HG03457 (cell line): ENCODE data around the gene CLN3.
"Not testable (repeated sequence)": the region's sequence is repeated elsewhere in the genome, so short reads cannot be mapped to it uniquely, and the experiment has no call there.

Source experiments
- ATAC-seq: cut with Tn5 transposase; IDR thresholded peaks from one replicate; pipeline ENCODE4 v1.9.1; 2021; ENCODE audit warnings: moderate number of reproducible peaks; ENCODE audit not compliant: unreplicated experiment

Gene CLN3

DNA sequence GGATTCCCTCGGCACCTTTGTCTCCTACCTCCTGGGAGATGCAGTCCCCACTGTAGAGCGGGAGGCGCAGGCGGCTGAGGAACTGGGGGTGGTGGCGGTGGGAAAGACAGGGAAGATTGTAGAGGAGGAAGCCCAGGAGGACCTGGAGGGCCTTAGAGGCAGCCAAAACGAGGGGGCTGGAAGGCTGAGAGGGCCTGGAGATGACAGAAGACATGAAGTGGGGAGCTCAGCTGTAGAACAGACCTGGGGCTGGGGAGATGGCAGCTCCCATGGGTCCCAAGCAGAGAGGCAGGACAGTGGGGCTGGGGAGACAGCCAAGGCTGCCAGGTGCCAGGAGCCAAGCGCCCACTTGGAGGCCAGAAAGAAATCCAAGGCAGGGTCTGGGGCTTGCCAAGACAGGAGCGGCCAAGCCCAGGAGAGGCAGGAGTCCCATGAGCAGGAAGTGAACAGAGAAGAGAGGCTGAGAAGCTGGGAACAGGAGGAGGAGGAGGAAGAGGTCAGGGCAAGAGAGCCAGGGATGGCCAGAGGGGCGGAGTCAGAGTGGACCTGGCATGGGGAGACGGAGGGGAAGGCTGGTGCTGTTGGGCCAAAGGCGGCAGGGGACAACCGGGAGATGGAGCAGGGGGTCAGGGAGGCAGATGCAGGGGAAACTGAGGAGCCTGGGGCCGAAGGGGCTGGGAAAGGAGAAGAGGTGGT, 3.4 kb upstream of the CLN3 start:
- ATAC-seq = no peak

DNA sequence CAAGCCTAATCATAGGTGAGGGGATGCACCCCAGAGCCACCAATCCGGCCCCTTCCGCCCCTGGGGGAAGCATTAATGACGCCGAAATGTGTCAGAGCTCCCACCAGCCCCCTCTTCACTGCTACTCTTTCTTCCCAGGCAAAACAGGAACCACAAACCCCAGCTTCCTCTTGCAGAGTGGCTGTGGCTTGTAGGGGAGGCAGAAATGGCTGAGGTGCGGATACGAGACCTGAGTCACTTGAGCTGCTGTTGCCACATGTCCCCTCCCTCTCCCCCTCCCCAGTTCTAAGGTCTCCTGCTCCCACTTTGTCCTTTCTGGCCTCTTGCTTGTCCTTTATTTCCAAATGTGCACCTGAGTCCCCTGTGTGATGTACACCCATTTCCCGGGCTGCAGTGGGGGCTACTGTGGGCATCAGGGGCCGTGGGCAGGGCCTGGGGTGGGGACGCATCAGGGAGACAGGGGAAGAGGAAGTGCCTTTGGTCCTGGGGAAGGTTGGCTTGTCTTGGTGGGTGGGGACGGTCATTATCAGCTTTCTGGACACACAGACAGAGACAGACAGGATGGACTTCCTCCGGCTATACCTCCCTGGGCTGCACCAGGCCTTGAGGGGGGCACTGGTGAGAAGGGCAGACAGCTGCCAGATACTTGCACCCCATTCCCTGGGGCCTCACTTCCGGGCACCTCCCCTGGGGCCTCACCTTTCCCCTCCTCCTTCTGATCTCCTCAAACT, 2.4 kb upstream of the CLN3 start, which contains the start of gene APOBR:
Gene APOBR (plus strand): TSS at position 523 of the 731 bp plus-strand sequence. CDS start 39 bp downstream, at position 562.
- no peak for ATAC-seq

DNA sequence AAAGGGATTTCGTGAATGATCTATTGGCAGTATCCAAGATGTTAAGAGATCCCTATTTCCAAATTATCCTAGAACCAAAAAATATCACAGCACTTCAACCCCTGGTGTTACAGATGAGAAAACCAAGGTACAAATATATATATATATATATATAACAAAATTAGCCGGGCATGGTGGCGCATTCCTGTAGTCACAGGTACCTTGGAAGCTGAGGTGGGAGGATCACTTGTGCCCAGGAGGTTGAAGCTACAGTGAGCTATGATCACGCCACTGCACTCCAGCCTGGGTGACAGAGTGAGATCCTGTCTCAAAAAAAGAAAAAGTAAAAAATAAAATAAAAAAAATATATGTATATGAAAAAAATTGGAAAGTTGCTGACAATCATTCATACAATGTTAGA, 637 bp upstream of the CLN3 start:
- no peak for ATAC-seq

DNA sequence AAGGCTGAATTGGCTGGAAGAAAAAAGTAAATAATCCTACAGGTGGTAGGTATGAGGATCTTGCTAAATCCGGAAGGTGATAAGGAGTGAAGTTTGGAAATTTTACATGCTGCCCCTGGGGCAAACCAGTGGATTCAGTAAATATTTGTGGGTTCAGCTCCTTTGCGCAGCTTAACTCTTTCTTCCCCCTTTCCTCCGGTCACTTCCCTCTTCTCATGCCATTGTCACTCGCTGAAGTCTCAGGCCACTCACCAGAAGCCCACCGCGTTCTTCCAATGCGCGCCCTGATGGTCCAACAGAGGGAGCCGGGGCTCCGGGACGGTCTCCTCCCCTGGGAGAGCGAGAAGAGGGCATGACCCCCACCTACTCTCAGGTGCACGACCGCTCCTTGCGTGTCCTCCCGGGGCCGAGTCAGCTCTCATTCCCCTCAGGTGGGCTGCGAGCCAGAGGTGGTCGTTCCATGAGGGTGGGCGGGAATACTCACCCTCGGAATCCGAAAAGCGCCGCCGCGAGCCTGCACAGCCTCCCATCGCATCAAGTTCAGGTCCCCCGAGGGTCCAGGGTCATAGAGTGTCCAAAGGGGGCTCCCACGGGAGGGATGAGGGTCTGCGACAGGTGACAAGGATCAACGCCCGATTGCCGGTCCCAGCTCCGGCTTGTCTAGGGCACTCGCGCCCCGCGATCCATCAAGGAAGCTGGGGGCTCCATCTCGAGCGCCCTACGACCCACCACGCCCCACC, 474 bp downstream of the CLN3 start:
- no peak for ATAC-seq

DNA sequence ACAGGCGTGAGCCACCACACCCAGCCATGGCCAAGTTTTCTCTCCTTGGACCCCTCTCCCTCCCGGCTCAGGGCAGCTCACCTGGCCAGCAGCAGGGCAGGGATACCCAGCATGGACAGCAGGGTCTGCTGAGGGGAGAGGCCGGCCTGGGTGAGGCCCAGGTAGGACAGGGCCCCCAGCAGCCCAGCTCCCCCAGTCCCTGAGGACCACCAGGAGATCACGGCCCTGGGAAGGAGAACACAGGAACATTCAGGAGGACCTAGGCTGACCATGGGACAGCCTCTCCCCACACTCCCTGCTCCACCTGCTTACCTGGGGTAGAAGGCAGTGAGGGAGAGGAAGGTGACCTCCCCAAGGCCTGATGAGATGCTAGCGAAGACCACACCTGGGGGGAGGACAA, 5.6 kb downstream of the CLN3 start:
- no peak for ATAC-seq

DNA sequence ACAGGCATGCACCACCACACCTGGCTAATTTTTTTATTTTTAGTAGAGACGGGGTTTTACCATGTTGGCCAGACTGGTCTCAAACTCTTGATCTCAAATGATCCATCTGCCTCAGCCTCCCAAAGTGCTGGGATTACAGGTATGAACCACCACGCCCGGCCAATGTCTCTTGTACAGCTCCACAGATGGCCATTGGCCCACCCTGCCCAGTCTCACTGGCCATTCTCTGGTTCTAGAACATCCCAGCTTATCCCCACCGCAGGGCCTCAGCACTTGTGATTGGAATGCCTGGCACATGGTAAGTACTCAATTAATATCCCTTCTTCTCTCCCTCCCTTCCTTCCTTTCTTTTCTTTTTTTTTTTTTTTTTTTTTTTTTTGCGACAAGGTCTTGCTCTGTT, 8.5 kb downstream of the CLN3 start:
- ATAC-seq = not testable (repeated sequence)

DNA sequence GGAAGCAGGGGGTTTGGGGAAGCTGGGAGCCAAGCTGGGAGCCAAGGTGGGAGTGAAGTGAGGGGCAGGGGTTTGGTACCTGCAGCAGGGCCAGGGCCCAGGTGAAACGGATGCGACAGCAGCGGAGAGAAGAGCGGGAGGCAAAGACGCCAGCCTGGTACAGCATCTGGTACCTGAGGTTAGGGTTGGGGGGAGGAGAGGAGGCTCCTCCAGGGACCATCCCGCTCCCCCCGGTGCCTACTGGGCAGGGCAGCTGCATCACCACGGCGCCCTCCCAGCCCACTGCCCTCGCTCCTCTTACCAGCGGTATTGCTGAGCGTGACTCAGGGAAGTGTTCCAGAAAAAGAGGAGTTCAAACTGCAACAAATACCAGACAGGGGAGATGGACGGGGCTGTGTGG, 9.8 kb downstream of the CLN3 start:
- ATAC-seq = no peak

DNA sequence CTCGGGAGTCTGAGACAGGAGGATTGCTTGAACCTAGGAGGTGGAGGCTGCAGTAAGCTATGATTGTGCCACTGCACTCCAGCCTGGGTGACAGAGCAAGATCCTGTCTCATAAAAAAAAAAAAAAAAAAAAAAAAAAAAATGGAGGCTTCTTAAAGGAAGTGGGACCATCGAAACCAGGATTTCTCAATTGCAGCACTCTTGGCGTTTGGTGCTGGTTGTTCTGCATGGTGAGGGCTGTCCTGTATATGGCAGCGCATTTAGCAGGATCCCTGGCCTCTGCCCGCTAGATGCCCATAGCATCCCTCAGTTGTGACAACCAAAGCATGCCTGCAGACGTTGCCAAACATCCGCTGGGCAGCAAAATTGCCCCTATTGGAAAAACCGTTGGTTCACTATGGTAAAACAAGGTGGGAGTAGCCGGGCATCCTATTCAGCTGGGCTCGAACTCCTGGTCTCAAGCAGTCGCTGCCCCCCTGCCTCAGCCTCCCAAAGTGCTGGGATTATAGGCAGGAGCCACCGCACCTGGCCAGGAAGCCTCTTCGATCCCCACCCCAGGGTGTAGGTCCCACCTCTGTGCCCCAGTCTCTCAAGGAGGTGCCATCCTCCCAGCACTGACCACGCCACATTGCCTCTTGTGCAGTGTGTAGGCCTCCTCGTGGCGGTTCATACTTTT, 13.2 kb downstream of the CLN3 start:
- ATAC-seq = no peak

DNA sequence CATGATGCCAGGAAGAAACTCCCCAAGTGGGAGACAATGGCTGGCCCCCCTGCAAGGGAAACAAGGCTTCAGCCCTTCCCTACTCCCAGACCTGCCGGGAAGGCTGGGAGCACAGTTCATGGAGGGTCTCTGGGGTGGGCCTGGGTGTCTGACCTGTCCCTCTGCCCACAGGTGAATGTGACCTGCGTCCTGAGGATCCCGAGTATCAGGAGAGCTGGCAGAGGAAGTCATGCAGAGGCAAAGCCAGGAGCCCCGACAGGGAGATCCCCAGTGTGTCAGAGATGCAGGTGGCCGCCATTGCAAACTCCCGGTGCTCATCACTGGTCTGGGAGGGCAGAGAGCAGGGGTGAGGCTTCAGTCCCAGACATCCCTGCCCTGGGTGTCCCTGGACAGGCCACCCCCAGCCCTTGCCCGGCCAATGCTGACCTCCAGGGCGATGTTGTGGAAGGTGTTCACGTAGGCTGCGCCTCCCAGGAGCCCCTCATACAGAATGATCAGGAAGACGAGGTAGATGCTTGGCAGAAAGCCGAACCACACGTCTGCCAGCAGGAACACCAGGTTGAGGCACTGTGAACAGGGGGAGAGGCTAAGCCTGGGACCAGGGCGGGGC, 14.5 kb downstream of the CLN3 start:
- ATAC-seq = no peak

DNA sequence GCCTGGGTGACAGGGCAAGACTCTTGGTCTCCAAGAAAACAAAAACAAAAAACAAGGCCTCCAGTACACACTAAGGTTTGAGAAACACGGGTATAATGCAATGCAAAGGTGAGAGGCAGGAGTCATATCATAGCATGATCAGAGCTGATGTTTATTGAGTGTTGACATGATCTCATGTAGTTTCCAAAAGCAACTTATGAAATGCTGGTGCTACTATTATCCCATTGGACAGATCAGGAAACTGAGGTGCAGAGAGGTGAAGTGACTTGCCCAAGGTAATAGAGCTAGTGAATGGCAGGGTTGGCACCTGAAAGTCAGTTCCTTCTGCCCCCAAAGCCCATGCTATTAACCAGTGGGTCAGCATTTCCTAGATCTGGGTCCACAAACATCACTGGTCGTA, 16.7 kb downstream of the CLN3 start:
- ATAC-seq = no peak

DNA sequence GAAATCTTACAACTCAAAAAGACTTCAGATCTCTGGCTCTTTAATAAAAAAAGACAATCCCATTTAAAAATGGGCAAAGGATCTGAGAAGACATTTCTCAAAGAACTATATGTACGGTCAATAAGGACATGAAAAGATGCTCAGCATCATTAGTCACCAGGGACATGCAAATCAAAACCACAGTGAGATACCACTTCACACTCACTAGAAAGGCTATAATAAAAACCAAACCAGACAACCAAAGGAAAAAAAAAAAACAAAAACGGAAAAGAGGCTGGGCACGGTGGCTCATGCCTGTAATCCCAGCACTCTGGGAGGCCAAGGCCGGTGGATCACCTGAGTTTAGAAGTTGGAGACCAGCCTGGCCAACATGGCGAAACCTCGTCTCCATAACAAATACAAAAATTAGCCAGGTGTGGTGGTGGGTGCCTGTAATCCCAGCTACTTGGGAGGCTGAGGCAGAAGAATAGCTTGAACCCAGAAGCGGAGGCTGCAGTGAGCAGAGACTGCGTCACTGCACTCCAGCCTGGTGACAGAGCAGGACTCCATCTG, 18.1 kb downstream of the CLN3 start:
- no peak for ATAC-seq

DNA sequence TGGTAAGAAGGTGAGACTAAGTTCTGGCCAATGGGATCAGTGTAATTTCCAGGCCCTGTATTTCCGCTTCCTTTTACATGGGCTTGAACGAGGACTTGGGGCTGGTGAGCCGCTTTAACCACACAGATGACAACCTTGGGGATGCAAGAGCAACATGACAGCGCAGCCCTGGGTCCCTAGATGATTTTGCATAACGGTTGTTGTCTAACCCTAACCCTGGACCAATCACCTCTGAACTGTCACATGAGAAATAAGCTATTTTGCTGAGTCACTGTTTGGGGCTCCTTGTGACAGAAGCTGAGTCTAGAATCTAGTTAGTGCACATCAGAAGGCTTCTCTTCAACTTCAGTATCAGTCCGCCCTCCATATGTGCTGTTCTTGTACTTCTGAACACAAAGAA, 44.8 kb downstream of the CLN3 start:
- not testable (repeated sequence) for ATAC-seq

DNA sequence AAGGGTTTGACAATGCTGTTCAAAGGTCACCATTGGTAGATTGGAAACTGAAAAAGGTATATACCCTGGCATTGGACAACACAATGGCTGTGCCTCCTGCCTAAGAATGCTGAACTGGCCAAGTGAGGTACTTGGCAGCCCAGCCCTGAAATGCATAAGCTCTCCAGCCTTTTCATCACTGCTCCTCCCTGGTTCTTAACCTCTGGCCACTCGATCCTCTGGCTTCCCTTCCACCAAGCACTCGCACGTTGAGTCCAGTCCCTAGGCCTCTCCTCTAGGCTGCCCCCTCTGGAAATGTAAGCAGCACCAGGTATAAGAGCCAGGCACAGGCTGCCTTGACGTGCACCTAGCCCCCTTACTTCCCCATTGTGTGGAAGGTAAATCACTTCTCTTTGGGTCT, 45.5 kb downstream of the CLN3 start:
- ATAC-seq = not testable (repeated sequence)

DNA sequence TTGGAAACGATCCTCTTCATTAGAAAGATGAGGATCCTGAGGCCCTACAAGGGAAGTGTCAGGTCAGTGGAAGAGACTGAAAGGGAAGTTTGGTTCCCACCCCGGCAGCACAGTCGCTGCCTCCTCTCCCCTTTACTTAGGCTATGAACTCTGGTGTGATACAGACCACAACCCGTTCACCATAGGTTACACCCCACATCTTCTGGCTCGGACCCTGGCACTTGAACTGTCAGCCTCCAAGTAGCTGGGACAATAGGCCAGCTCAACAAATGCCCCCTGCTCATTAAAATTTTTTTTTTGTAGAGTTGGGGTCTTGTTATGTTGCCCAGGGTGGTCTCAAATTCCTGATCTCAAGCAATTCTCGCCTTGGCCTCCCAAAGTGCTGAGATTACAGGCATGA, 47.9 kb downstream of the CLN3 start:
- not testable (repeated sequence) for ATAC-seq

DNA sequence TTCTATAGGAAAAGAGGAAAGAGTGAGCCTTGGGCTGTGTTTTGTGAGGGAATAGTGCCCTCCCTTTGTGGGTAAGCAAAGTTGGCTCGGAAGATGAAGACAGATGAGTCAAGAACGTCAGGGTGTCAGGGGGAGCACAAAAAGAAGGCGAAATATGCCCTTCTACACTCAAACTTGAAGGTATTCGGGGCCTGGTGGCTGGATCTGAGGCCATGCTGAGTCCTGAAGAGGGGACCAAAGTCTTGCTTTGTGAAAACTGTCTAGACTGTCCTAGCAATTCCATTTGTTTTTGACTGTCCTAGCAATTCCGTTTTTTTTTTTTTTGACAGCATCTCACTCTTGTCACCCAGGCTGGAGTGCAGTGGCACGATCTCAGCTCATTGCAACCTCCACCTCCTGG, 53.0 kb downstream of the CLN3 start:
- ATAC-seq = not testable (repeated sequence)

DNA sequence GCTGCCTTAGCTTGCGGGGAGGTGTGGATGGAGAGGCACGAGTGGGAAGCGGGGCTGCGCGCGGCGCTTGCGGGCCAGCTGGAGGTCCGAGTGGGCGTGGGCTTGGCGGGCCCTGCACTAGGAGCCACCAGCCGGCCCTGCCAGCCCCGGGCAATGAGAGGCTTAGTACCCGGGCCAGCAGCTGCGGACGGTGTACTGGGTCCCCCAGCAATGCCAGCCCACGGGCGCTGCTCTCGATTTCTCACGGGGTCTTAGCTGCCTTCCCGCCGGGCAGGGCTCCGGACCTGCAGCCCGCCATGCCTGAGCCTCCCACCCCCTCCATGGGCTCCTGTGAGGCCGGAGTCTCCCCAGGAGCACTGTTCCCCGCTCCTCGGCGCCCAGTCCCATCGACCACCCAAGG, 56.5 kb downstream of the CLN3 start:
- not testable (repeated sequence) for ATAC-seq
